GM23338 (cell line): ENCODE results near the gene GABARAP.

Source experiments
- CREB1 ChIP-seq: fragments of 250-450 bp; sonication (Bioruptor Pico); IDR thresholded peaks from 2 replicates; pipeline ENCODE4 v1.5.0; 2020; ENCODE audit warnings: low read depth, mild to moderate bottlenecking, moderate library complexity
- EZH2 ChIP-seq: fragments of 200-600 bp; sonication (generic); IDR thresholded peaks from one replicate; pipeline ENCODE4 v1.8.0; 2017; ENCODE audit warnings: antibody characterized with exemption, mild to moderate bottlenecking, low read depth; ENCODE audit not compliant: unreplicated experiment
- EZH2phosphoT487 ChIP-seq: fragments of 200-600 bp; sonication (generic); IDR thresholded peaks from one replicate; pipeline ENCODE4 v1.8.1; 2018; ENCODE audit warnings: antibody characterized with exemption; ENCODE audit not compliant: unreplicated experiment
- JUNB ChIP-seq: IDR thresholded peaks from one replicate; pipeline ENCODE4 v1.6.1; 2016; ENCODE audit warnings: antibody characterized with exemption; ENCODE audit not compliant: unreplicated experiment
- NANOG ChIP-seq: IDR thresholded peaks from 2 replicates; pipeline ENCODE4 v1.6.1; 2016; ENCODE audit warnings: antibody characterized with exemption, borderline replicate concordance
- POLR2AphosphoS5 ChIP-seq: IDR thresholded peaks from 2 replicates; pipeline ENCODE4 v1.6.1; 2016; ENCODE audit warnings: antibody characterized with exemption, low read depth
- STAT1 ChIP-seq: IDR thresholded peaks from one replicate; pipeline ENCODE4 v1.6.1; 2016; ENCODE audit warnings: antibody characterized with exemption; ENCODE audit not compliant: unreplicated experiment
- ZNF114 ChIP-seq: fragments of 250-450 bp; sonication (Bioruptor Pico); IDR thresholded peaks from 2 replicates; pipeline ENCODE4 v1.5.0; 2020; ENCODE audit warnings: mild to moderate bottlenecking, moderate library complexity
- ZNF331 ChIP-seq: fragments of 250-450 bp; sonication (Bioruptor Pico); IDR thresholded peaks from 2 replicates; pipeline ENCODE4 v1.5.0; 2020; ENCODE audit warnings: low read depth, mild to moderate bottlenecking, moderate library complexity
- TF ChIP-seq, protein P1 (sequence below), 2 experiments: fragments of 200-600 bp in 1 of 2; sonication (generic) in 1 of 2; conservative IDR thresholded peaks; 2 replicates each; pipeline versions ENCODE4 v1.5.1 to v1.6.1; 2016 to 2017; ENCODE audit warnings: antibody characterized with exemption in 2 of 2, low read depth in 2 of 2, mild to moderate bottlenecking in 2 of 2, moderate library complexity in 1 of 2
- TF ChIP-seq, protein P2 (sequence below): IDR thresholded peaks from one replicate; pipeline ENCODE4 v1.6.1; 2018; ENCODE audit warnings: antibody characterized with exemption; ENCODE audit not compliant: unreplicated experiment
- TF ChIP-seq, protein P3 (sequence below): fragments of 250-450 bp; sonication (Bioruptor Pico); IDR thresholded peaks from 2 replicates; pipeline ENCODE4 v1.5.0; 2020; ENCODE audit warnings: mild to moderate bottlenecking, moderate library complexity
- TF ChIP-seq, protein P4 (sequence below): IDR thresholded peaks from 2 replicates; pipeline ENCODE4 v1.6.1; 2016; ENCODE audit warnings: antibody characterized with exemption

DNA sequence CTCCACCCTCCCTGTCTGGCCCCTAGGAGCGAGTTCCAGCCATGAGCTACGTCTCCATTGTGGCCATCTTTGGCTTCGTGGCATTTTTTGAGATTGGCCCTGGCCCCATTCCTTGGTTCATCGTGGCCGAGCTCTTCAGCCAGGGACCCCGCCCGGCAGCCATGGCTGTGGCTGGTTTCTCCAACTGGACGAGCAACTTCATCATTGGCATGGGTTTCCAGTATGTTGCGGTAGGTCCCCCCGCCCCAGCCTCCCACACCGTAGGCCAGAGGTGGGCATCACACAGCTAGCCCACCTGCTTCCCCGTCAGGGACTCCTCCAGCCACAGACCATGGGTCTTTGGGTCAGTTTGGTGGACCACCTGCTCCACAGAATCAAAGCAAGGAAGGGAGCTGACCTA, 43.4 kb upstream of the GABARAP start:
- TF ChIP-seq, protein P1, sequence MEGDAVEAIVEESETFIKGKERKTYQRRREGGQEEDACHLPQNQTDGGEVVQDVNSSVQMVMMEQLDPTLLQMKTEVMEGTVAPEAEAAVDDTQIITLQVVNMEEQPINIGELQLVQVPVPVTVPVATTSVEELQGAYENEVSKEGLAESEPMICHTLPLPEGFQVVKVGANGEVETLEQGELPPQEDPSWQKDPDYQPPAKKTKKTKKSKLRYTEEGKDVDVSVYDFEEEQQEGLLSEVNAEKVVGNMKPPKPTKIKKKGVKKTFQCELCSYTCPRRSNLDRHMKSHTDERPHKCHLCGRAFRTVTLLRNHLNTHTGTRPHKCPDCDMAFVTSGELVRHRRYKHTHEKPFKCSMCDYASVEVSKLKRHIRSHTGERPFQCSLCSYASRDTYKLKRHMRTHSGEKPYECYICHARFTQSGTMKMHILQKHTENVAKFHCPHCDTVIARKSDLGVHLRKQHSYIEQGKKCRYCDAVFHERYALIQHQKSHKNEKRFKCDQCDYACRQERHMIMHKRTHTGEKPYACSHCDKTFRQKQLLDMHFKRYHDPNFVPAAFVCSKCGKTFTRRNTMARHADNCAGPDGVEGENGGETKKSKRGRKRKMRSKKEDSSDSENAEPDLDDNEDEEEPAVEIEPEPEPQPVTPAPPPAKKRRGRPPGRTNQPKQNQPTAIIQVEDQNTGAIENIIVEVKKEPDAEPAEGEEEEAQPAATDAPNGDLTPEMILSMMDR (conservative IDR thresholded peaks at IDR 0.05; ENCODE audit: low read depth in 2 of 2) = no peak
- TF ChIP-seq EZH2phosphoT487 (no peak), ZNF331 (no peak), CREB1 (CRISPR knock-in tag) (no peak), NANOG (no peak), EZH2 (no peak), POLR2AphosphoS5 (no peak), STAT1 (no peak), JUNB (no peak), ZNF114 (CRISPR knock-in tag) (no peak)
- TF ChIP-seq, protein P2, sequence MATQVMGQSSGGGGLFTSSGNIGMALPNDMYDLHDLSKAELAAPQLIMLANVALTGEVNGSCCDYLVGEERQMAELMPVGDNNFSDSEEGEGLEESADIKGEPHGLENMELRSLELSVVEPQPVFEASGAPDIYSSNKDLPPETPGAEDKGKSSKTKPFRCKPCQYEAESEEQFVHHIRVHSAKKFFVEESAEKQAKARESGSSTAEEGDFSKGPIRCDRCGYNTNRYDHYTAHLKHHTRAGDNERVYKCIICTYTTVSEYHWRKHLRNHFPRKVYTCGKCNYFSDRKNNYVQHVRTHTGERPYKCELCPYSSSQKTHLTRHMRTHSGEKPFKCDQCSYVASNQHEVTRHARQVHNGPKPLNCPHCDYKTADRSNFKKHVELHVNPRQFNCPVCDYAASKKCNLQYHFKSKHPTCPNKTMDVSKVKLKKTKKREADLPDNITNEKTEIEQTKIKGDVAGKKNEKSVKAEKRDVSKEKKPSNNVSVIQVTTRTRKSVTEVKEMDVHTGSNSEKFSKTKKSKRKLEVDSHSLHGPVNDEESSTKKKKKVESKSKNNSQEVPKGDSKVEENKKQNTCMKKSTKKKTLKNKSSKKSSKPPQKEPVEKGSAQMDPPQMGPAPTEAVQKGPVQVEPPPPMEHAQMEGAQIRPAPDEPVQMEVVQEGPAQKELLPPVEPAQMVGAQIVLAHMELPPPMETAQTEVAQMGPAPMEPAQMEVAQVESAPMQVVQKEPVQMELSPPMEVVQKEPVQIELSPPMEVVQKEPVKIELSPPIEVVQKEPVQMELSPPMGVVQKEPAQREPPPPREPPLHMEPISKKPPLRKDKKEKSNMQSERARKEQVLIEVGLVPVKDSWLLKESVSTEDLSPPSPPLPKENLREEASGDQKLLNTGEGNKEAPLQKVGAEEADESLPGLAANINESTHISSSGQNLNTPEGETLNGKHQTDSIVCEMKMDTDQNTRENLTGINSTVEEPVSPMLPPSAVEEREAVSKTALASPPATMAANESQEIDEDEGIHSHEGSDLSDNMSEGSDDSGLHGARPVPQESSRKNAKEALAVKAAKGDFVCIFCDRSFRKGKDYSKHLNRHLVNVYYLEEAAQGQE = no peak
- TF ChIP-seq, protein P3, sequence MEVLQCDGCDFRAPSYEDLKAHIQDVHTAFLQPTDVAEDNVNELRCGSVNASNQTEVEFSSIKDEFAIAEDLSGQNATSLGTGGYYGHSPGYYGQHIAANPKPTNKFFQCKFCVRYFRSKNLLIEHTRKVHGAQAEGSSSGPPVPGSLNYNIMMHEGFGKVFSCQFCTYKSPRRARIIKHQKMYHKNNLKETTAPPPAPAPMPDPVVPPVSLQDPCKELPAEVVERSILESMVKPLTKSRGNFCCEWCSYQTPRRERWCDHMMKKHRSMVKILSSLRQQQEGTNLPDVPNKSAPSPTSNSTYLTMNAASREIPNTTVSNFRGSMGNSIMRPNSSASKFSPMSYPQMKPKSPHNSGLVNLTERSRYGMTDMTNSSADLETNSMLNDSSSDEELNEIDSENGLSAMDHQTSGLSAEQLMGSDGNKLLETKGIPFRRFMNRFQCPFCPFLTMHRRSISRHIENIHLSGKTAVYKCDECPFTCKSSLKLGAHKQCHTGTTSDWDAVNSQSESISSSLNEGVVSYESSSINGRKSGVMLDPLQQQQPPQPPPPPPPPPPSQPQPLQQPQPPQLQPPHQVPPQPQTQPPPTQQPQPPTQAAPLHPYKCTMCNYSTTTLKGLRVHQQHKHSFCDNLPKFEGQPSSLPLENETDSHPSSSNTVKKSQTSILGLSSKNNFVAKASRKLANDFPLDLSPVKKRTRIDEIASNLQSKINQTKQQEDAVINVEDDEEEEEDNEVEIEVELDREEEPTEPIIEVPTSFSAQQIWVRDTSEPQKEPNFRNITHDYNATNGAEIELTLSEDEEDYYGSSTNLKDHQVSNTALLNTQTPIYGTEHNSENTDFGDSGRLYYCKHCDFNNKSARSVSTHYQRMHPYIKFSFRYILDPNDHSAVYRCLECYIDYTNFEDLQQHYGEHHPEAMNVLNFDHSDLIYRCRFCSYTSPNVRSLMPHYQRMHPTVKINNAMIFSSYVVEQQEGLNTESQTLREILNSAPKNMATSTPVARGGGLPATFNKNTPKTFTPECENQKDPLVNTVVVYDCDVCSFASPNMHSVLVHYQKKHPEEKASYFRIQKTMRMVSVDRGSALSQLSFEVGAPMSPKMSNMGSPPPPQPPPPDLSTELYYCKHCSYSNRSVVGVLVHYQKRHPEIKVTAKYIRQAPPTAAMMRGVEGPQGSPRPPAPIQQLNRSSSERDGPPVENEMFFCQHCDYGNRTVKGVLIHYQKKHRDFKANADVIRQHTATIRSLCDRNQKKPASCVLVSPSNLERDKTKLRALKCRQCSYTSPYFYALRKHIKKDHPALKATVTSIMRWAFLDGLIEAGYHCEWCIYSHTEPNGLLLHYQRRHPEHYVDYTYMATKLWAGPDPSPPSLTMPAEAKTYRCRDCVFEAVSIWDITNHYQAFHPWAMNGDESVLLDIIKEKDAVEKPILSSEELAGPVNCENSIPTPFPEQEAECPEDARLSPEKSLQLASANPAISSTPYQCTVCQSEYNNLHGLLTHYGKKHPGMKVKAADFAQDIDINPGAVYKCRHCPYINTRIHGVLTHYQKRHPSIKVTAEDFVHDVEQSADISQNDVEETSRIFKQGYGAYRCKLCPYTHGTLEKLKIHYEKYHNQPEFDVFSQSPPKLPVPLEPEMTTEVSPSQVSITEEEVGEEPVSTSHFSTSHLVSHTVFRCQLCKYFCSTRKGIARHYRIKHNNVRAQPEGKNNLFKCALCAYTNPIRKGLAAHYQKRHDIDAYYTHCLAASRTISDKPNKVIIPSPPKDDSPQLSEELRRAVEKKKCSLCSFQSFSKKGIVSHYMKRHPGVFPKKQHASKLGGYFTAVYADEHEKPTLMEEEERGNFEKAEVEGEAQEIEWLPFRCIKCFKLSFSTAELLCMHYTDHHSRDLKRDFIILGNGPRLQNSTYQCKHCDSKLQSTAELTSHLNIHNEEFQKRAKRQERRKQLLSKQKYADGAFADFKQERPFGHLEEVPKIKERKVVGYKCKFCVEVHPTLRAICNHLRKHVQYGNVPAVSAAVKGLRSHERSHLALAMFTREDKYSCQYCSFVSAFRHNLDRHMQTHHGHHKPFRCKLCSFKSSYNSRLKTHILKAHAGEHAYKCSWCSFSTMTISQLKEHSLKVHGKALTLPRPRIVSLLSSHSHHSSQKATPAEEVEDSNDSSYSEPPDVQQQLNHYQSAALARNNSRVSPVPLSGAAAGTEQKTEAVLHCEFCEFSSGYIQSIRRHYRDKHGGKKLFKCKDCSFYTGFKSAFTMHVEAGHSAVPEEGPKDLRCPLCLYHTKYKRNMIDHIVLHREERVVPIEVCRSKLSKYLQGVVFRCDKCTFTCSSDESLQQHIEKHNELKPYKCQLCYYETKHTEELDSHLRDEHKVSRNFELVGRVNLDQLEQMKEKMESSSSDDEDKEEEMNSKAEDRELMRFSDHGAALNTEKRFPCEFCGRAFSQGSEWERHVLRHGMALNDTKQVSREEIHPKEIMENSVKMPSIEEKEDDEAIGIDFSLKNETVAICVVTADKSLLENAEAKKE (CRISPR knock-in tag) = no peak
- TF ChIP-seq, protein P4, sequence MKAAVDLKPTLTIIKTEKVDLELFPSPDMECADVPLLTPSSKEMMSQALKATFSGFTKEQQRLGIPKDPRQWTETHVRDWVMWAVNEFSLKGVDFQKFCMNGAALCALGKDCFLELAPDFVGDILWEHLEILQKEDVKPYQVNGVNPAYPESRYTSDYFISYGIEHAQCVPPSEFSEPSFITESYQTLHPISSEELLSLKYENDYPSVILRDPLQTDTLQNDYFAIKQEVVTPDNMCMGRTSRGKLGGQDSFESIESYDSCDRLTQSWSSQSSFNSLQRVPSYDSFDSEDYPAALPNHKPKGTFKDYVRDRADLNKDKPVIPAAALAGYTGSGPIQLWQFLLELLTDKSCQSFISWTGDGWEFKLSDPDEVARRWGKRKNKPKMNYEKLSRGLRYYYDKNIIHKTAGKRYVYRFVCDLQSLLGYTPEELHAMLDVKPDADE = no peak
